ENCODE measurements around the gene ANXA8L1. TPM values are rescaled to one million over a fixed set of nuclear protein-coding genes. Genes with fewer than 3 reads are reported as not detected.
A peak's percentile ranks its signal among the peaks of the same experiment; 100 is the strongest.
"Not testable (repeated sequence)": the region's sequence is repeated elsewhere in the genome, so short reads cannot be mapped to it uniquely, and the experiment has no call there.

Gene ANXA8L1
- total RNA-seq, 2 donors from 2014 or later, result not detected

GRCh38 chr10:46379233-46379848 is 3.8 kb downstream of the ANXA8L1 start:
- not testable (repeated sequence) for H3K27me3 Mint-ChIP-seq; H3K4me1 Mint-ChIP-seq; H3K36me3 Mint-ChIP-seq (ENCODE audit: low read depth); ATAC-seq (replicated peaks); H3K27ac Mint-ChIP-seq; H3K9me3 Mint-ChIP-seq; H3K4me3 Mint-ChIP-seq

GRCh38 chr10:46385858-46386257 is 10.3 kb downstream of the ANXA8L1 start:
- ATAC-seq (replicated peaks), result not testable (repeated sequence)

GRCh38 chr10:46386694-46387093 is 11.1 kb downstream of the ANXA8L1 start:
- ATAC-seq (replicated peaks), result peak; percentile 99
- H3K27me3 Mint-ChIP-seq; H3K9me3 Mint-ChIP-seq; H3K36me3 Mint-ChIP-seq (ENCODE audit: low read depth); H3K27ac Mint-ChIP-seq; H3K4me3 Mint-ChIP-seq; H3K4me1 Mint-ChIP-seq: not testable (repeated sequence)

More at GRCh38 chr10:46385858-46386257, 10.3 kb downstream of the ANXA8L1 start:
- not testable (repeated sequence) for H3K4me1 Mint-ChIP-seq; H3K4me3 Mint-ChIP-seq; H3K36me3 Mint-ChIP-seq (ENCODE audit: low read depth); H3K27ac Mint-ChIP-seq; H3K27me3 Mint-ChIP-seq; H3K9me3 Mint-ChIP-seq

GRCh38 chr10:46387309-46387902 is 11.8 kb downstream of the ANXA8L1 start:
- not testable (repeated sequence) for H3K36me3 Mint-ChIP-seq (ENCODE audit: low read depth); H3K27me3 Mint-ChIP-seq; H3K27ac Mint-ChIP-seq; H3K4me3 Mint-ChIP-seq; H3K4me1 Mint-ChIP-seq; ATAC-seq (replicated peaks); H3K9me3 Mint-ChIP-seq

- not testable (repeated sequence) for H3K36me3 Mint-ChIP-seq (ENCODE audit: low read depth); H3K27ac Mint-ChIP-seq; H3K9me3 Mint-ChIP-seq; H3K27me3 Mint-ChIP-seq; H3K4me1 Mint-ChIP-seq; H3K4me3 Mint-ChIP-seq; ATAC-seq (replicated peaks)
Measured at GRCh38 chr10:46391422-46391821, 15.8 kb downstream of the ANXA8L1 start.

GRCh38 chr10:46396441-46397279 is 21.1 kb downstream of the ANXA8L1 start:
- H3K9me3 Mint-ChIP-seq; ATAC-seq (replicated peaks); H3K4me3 Mint-ChIP-seq; H3K4me1 Mint-ChIP-seq; H3K27ac Mint-ChIP-seq; H3K27me3 Mint-ChIP-seq; H3K36me3 Mint-ChIP-seq (ENCODE audit: low read depth): not testable (repeated sequence)

GRCh38 chr10:46397767-46398166 is 22.2 kb downstream of the ANXA8L1 start:
- H3K27ac Mint-ChIP-seq; H3K9me3 Mint-ChIP-seq; H3K27me3 Mint-ChIP-seq; ATAC-seq (replicated peaks); H3K4me1 Mint-ChIP-seq; H3K36me3 Mint-ChIP-seq (ENCODE audit: low read depth): not testable (repeated sequence)
- peak overlapping the region; percentile 19 for H3K4me3 Mint-ChIP-seq

- H3K9me3 Mint-ChIP-seq; H3K4me1 Mint-ChIP-seq; H3K27me3 Mint-ChIP-seq; H3K27ac Mint-ChIP-seq; H3K36me3 Mint-ChIP-seq (ENCODE audit: low read depth): not testable (repeated sequence)
- peak overlapping the region; percentile 19 for H3K4me3 Mint-ChIP-seq
- peak; percentile 56 for ATAC-seq (replicated peaks)
Measured at GRCh38 chr10:46398212-46398886, 22.8 kb downstream of the ANXA8L1 start.

- H3K4me1 Mint-ChIP-seq; ATAC-seq (replicated peaks); H3K27ac Mint-ChIP-seq; H3K27me3 Mint-ChIP-seq; H3K9me3 Mint-ChIP-seq; H3K36me3 Mint-ChIP-seq (ENCODE audit: low read depth); H3K4me3 Mint-ChIP-seq: not testable (repeated sequence)
Measured at GRCh38 chr10:46409556-46409955, 34.0 kb downstream of the ANXA8L1 start.

- not testable (repeated sequence) for H3K4me1 Mint-ChIP-seq; ATAC-seq (replicated peaks); H3K9me3 Mint-ChIP-seq; H3K27me3 Mint-ChIP-seq; H3K27ac Mint-ChIP-seq; H3K36me3 Mint-ChIP-seq (ENCODE audit: low read depth); H3K4me3 Mint-ChIP-seq
Measured at GRCh38 chr10:46411123-46411522, 35.5 kb downstream of the ANXA8L1 start.

GRCh38 chr10:46412665-46413064 is 37.1 kb downstream of the ANXA8L1 start:
- ATAC-seq (replicated peaks); H3K4me3 Mint-ChIP-seq; H3K9me3 Mint-ChIP-seq; H3K27ac Mint-ChIP-seq; H3K36me3 Mint-ChIP-seq (ENCODE audit: low read depth); H3K4me1 Mint-ChIP-seq; H3K27me3 Mint-ChIP-seq: not testable (repeated sequence)

GRCh38 chr10:46415291-46415690 is 39.7 kb downstream of the ANXA8L1 start:
- H3K36me3 Mint-ChIP-seq (ENCODE audit: low read depth); H3K4me1 Mint-ChIP-seq; ATAC-seq (replicated peaks); H3K27me3 Mint-ChIP-seq; H3K27ac Mint-ChIP-seq; H3K9me3 Mint-ChIP-seq; H3K4me3 Mint-ChIP-seq: not testable (repeated sequence)

GRCh38 chr10:46418283-46418682 is 42.7 kb downstream of the ANXA8L1 start:
- H3K36me3 Mint-ChIP-seq (ENCODE audit: low read depth); H3K9me3 Mint-ChIP-seq; H3K27me3 Mint-ChIP-seq; H3K4me1 Mint-ChIP-seq; H3K4me3 Mint-ChIP-seq; ATAC-seq (replicated peaks); H3K27ac Mint-ChIP-seq: not testable (repeated sequence)

- not testable (repeated sequence) for ATAC-seq (replicated peaks); H3K27ac Mint-ChIP-seq; H3K4me1 Mint-ChIP-seq; H3K4me3 Mint-ChIP-seq; H3K9me3 Mint-ChIP-seq; H3K27me3 Mint-ChIP-seq; H3K36me3 Mint-ChIP-seq (ENCODE audit: low read depth)
Measured at GRCh38 chr10:46419570-46420379, 44.2 kb downstream of the ANXA8L1 start.

Data from activated T-helper 17 cell treated with anti-CD3 and anti-CD28 coated beads, Interleukin-2, amount 50 U/mL, for 72 hours (primary cell).